ENCODE data around the gene YBX3.

- no peak for TF ChIP-seq CTCF (IDR thresholded peaks at IDR 0.05)
- TF ChIP-seq POLR2A (IDR thresholded peaks at IDR 0.05) = no peak
Measured at GRCh38 chr12:10739157-10740118, 16.3 kb upstream of the YBX3 start.

Measured in Peyer's patch (tissue), 4 donors.